Activated CD4-positive, CD25-positive, alpha-beta regulatory T cell (primary cell): ENCODE data around the gene PXMP4.
"Not testable (repeated sequence)": the region's sequence is repeated elsewhere in the genome, so short reads cannot be mapped to it uniquely, and the experiment has no call there.

Experiments
- DNase-seq, 4 experiments: peaks; one replicate each; lab custom pipeline; 2025; lab: John Stamatoyannopoulos, UW

The PXMP4 gene, protein sequence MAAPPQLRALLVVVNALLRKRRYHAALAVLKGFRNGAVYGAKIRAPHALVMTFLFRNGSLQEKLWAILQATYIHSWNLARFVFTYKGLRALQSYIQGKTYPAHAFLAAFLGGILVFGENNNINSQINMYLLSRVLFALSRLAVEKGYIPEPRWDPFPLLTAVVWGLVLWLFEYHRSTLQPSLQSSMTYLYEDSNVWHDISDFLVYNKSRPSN

DNA sequence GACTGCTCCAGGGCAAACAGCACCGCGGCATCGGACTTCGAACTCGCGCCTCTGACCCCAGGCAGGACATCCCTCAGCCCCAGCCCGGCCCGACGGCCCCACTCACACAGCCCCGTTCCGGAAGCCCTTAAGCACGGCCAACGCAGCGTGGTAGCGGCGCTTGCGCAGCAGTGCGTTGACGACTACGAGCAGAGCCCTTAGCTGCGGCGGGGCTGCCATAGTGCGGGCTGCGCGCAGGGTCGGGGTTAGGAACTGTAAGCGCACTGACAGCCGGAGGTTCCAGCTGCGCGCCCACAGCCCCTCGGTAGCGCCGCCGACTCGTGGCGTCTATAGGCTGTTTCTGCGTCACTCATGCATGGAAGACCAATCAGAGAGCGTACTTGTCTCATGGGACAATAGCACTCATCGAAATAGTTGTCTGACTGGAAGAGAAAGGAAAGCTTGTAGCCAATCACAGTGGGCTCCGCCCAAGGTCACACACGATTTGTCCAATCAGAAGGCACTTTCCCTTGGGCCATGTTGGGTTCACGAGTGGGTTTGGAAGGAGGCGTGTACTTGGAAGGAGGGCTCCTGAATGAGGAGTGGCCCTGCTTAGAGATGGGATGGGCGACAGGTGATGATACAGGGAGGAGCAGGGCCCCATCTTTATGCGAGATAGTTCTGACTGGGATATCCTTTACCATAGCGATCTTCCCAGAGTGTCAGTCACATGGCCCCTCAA, at the start of gene PXMP4:
Gene PXMP4 (minus strand): TSS at position 322 of the 721 bp plus-strand sequence. CDS start 103 bp downstream, at position 219.
- DNase-seq: peak; percentile 58 to 74 (median 72)

DNA sequence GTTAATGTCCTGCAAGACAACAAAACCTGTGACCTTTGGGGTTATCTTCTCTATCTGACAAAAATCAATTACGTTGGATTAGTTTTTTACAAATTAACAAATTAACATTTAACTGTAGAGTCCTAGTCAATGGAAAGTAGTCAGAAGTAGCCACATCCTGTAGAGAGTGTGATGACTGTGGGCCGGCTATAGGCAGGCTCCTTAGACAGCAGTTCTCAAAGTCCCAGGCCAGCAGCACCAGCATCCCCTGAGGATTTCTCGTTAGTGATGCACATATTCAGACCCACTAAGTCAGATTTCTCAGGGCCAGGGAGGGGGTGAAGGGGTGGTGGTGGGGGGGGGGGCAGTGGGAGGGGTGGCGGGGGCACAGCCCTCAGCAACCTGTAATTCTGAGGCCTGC, 48.9 kb upstream of the PXMP4 start:
- no peak for DNase-seq

DNA sequence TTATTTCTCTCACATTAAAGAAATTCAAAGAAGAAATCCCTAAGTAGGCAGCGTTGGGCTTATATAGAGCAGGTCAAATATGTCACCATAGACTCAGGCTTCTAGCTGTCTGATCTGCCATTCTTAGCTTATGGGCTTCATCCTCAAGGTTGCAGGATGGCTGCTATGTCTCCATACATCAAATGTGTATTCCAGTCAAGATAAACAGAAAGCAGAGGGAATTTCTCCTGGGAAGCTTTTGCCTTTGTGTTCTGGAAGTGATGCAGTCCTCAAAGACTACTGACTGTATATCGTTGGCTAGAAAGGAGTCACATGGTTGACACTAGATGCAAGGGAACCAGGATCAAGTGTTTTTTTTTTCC, 47.6 kb upstream of the PXMP4 start:
- DNase-seq: no peak

DNA sequence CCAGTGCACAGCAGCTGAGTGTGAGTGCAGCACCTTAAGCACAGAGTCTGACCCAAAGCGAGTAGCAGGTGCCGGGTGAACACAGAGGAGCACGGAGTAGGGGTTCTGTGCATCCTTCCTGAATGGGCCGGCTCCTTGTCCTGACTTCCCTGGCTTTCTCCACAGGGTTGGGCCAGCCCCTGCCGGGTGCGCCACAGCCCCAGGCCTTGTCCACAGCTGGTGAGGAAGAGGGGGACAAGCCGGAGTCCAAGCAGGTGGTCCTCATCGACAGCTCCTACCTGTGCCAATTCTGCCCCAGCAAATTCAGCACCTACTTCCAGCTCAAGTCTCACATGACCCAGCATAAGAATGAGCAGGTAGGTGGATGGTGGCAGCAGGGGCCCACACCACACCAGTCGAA, 46.6 kb upstream of the PXMP4 start:
- no peak for DNase-seq

DNA sequence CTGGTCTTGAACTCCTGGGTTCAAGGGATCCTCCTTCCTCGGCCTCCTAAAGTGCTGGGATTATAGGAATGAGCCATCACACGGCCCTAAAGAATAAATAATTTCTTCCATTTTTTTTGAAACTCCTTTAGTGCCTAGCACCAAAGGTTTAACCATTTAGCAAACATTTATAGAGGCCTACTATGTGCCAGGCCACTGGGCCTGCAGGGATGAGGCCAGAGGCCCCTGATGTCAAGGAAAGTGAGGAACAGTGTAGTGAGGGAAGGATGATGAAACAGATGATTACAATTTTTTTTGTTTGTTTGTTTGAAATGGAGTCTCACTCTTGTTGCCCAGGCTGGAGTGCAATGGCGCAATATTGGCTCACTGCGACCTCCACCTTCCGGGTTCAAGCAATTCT, 45.5 kb upstream of the PXMP4 start:
- DNase-seq: no peak

DNA sequence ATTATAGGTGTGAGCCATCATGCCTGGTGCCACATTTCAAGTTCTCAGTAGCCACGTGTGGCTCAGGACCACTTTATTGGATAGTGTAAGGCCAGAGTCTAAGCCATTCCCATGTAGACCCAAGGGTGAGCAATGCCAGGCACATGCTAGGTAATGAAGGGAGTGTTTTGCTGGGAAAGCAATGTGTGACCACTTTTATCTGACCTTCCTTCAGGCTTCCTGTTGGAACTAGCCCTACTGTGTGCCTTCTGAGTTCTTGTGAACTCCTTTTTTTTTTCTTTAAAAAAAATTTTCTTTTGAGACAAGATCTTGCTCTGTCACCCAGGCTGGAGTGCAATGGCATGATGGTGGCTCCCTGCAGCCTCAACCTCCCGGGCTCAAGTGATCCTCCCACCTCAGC, 45.0 kb upstream of the PXMP4 start:
- DNase-seq: no peak

DNA sequence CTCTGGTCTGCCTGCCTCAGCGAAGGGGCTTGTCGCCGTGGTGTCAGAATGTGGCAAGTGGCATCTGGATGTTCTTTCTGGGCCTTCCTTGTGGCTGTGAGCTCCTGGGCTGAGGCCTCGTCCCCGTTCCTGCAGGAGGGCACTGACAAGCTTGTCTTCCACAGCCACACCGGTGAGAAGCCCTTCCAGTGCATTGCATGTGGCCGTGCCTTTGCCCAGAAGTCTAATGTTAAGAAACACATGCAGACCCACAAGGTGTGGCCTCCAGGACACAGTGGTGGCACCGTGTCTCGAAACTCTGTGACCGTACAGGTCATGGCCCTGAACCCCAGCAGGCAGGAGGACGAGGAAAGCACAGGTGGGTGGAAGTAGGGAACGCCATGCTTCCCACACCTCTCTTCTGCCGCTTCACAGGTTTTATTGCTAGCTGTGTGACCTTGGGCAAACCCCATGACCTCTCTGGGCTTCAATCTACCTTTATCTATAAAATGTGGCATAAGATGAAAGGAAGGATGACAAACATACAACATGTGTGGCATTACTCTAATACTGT, 41.7 kb upstream of the PXMP4 start:
- DNase-seq: no peak

DNA sequence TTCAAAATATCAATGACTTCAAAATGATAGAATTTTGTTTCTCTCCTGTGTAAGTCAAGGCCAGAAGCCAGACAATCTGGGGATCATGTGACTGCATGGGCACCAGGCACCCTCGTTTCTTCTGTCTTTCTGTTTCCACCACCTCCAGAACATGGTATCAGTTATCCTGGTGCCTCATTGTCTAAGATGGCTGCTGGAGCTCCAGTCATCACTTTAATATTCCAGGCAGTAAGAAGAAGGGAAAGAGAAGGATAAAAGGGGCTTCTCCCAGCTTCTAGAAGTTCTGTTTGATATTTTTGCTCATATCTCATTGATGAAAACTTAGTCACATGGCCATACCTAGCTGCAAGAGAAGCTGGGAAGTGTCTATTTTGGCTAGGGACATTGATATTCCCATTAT, 37.3 kb upstream of the PXMP4 start:
- no peak for DNase-seq

DNA sequence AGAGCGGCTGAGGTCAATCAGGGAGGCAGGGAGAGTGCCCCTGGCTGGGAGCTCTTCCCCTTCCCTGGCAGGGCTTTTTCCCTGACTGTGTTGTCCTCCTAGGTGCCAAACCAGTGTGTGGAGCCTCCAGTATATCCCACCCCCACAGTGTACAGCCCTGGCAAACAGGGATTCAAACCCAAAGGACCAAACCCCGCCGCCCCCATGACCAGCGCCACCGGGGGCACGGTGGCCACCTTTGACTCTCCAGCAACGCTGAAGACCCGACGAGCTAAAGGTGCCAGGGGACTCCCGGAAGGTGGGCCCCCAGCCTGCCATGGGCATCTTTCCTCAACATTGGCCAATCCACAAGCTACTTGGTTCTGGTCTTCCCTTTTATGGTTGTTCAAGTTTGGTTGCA, 36.9 kb upstream of the PXMP4 start:
- no peak for DNase-seq

DNA sequence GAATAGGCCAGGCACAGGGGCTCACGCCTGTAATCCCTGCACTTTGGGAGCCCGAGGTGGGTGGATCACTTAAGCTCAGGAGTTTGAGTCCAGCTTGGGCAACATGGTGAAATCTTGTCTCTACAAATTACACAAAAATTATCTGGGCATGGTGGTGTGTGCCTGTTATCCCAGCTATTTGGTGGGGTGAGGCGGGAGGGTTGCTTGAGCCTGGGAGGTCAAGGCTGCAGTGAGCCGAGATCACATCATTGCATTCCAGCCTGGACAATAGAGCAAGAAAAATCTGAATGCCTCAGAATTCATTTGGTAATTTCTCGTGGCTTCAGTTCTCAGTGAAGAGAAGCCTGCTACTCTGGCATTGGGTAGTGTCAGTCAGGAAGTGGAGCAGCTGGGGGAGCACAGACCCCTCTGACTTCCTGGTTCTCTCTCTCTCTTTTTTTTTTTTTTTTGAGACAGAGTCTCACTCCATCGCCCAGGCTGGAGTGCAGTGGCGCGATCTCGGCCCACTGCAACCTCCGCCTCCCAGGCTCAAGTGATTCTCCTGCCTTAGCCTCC, 35.9 kb upstream of the PXMP4 start:
- DNase-seq: not testable (repeated sequence)

DNA sequence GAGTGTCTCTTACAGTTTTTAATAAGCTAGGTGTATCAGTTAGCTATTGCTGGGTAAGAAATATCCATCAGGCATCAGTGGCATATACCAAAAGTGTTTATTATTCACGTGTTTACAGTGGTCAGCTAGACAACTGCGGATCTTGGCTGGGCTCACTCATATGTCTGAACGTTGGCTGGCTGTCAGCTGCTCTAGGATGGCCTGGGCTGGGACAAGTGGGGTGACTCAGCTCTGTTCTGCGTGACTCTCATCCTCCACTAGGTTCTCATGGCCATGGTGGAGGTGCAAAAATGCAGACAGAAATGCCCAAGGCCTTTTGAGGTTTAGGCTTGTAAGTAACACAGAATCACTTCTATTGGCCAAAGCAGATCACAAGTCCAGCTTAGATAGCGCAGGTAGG, 33.7 kb upstream of the PXMP4 start:
- DNase-seq: no peak

DNA sequence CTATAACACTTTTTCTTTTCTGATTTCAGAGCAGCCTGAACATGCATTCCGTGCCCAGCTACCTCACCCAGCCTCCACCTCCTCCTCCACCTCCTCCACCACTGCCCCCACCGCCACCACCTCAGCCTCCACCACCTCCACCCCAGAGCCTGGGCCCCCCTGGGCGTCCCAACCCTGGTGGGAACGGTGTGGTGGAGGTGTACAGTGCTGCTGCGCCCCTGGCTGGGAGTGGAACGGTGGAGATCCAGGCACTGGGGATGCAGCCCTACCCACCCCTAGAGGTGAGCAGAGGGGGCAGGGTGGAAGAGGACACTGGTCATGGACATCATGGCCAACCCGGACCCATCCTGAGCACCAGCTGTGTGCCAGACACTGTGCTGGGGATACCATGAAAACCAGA, 33.0 kb upstream of the PXMP4 start:
- no peak for DNase-seq

DNA sequence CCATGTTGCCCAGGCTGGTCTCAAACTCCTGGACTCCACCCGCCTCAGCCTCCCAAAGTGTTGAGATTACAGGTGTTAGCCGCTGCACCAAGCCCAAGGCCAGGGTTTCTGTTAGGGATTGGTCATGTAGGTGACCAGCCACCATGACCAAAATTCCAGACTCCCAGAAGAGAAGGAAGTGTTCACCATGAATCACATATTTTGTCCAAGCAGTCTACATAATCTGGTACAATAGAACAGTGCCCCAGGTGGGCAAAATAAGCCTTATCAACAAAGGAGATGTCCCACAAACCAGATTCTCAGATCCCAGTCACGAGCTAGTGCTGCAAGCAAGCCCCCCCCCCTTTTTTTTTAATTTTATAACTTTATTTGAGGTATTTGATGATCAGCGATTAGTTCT, 31.7 kb upstream of the PXMP4 start:
- DNase-seq: no peak

DNA sequence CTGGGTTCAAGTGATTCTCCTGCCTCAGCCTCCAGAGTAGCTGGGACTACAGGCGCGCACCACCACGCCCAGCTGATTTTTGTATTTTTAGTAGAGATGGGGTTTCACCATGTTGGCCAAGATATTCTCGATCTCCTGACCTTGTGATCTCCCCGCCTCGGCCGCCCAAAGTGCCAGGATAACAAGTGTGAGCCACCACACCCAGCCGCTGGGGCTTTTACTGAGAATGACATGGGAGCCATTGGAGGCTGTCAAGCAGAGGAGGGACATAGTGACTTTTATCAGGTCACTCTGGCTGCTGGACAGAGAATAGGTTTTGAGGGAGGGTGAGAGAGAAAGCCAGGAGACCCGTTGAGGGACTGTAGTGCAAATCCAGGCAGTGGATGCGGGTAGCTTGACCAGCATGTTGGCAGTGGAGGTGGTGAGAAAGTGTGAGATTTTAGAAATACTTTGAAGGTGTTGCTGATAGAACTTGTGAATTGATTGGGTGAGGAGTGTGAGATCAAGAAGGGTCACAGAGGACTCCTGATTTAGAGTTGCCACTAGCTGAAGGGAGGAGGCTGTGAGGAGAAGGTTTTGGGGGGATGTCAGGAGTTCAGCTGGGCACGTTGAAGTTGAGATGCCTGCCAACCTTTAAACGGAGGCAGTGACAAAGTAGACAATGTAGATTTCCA, 26.4 kb upstream of the PXMP4 start:
- no peak for DNase-seq

DNA sequence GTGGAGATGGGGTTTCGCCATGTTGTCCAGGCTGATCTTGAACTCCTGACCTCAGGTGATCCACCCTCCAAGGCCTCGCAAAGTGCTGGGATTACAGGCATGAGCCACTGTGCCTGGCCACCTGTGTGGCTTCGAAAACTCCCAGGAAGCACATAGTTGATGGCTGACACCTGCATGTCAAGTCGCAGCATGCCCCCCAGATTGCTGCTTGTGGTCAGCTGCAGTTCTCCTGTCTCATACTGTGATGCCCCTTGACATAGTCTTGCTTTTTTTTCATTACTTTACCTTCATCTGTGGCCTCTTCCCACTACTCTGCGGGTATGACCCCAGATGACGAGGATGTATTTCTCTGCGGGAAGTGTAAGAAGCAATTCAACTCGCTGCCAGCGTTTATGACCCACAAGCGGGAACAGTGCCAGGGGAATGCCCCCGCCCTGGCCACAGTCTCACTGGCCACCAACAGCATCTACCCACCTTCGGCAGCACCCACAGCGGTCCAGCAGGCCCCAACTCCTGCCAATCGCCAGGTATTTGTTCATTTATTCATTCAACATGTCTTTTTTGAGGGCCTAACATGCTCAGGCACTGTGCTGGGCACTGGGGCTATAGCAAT, 24.8 kb upstream of the PXMP4 start:
- no peak for DNase-seq

DNA sequence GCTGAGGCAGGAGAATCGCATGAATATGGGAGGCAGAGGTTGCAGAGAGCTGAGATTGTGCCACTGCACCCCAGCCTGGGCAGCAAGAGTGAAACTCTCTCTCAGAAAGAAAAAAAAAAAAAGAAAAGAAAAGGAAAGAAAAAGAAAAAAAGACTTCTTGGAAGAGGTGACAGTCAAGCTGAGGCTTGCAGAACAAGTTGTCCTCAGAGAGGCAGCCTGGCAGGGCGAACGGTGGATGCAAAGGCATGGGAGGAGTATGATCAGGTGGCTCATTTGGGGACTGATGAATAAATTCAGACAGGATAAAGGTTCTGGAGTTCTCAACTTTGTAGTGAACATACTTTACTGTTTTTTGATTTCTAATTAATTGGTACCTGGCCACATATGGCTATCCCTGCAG, 24.1 kb upstream of the PXMP4 start:
- no peak for DNase-seq

DNA sequence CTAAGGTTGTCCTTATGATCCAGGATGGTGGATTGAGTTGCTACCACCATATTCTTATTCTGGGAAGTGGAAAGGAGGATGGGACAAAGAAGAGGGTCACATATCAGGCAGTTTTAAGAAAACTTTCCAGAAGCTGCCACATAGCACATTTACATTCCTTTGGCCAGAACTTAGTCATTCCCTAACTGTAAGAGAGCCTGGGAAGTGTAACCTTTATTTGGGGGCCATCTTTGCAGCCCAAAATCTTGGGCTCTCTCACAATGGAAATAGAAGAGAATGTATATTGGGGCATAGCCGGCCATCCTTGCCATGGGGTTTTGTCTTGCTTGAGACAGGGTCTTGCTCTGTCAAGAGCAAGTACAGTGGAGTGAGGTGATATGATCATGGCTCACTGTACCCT, 20.1 kb upstream of the PXMP4 start:
- DNase-seq: no peak

DNA sequence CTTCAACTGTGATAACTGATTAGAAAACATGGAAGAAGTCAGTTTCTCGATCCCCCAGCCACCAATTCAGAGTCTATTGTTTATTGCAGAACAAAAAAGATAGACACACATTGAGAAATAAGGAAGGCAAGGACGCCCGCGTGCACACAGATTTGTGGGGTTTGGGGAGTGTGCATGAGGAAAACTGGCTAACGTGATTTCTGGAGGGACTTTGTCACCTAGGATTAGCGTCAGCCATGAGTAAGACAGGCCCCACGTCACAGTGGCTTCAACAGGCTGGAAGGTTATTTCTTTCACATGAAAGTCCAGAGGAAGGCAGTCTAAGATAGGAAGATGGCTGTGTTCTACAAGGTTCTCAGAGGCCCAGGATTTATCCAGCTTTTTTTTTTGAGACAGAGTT, 19.4 kb upstream of the PXMP4 start:
- DNase-seq: no peak

DNA sequence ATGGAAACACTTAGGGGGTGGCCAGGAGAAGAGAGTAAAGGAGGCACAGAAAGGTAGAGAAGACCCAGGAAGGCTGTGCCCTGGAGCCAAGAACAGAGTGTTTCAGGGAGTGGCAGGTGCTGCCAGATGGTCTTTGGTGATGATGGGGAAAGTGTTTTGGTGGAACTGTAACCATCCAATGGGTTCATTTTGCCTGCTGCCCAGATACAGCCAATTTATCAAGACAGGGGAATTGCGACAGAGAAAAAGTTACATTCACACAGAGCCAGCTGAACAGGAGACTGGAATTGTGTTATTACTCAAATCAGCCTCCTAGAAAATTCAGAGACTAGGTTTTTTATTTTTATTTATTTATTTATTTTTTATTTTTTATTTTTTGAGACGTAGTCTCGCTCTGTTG, 16.9 kb upstream of the PXMP4 start:
- no peak for DNase-seq

DNA sequence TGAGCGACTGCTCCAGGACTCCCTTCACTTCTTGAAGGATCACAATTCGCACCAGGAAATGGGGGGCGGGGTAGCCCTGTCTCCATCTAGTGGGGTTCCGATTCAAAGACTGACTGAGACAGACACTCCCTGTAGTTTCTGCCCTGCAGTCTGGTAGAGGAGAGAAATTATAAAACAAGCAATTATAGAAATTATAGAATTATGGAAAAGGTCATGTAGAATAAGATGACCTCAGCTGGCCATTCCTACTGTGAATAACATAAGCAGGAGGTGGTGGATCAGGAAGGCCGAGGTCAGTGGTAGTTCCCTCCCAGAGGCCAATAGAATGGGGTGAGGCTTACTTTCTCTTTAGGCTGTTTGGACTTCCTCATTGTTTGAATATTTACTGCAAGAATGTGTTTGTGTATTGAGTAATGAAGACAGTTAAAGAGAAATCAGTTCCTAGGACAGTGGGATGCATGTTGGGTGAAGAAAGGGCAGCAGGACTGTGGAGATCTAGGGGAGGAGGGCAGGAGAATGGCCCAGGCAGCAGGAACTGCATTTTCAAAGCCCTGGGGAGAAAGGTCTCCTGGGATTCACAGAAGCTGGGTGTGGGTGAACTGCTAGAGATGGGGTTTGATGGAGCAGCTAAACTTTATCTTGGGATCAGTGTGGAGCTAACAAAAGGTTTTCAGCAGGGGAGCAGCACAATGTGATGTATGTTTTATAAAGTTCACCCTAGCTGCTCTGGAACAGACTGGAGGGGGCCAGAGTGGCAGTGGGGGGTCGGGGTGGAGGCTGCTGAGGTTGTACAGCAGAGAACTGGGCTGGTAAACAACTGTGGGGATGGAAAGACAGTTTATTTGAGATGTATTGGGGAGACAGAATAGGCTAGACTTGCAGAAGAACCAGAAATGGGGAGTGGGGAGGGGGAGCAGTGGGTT, 13.8 kb upstream of the PXMP4 start:
- DNase-seq: no peak
